Fibroblast of mammary gland (primary cell): ENCODE measurements around the gene POLN.

ENCODE experiments used
- DNase-seq: peaks from one replicate; pipeline ENCODE4 v3.0.0-alpha.2; 2010; ENCODE audit warnings: low read depth
- H3K4me3 ChIP-seq: 2 replicates; pipeline ENCODE4 v1.5.1; 2011; ENCODE audit warnings: low read depth, mild to moderate bottlenecking, low read length, moderate library complexity; ENCODE audit not compliant: control insufficient read depth
- TF ChIP-seq, protein P1 (sequence below): conservative IDR thresholded peaks from 2 replicates; pipeline ENCODE4 v1.5.1; 2011; ENCODE audit warnings: low read depth, low read length, inconsistent platforms; ENCODE audit not compliant: control insufficient read depth, insufficient read depth

Gene POLN

DNA sequence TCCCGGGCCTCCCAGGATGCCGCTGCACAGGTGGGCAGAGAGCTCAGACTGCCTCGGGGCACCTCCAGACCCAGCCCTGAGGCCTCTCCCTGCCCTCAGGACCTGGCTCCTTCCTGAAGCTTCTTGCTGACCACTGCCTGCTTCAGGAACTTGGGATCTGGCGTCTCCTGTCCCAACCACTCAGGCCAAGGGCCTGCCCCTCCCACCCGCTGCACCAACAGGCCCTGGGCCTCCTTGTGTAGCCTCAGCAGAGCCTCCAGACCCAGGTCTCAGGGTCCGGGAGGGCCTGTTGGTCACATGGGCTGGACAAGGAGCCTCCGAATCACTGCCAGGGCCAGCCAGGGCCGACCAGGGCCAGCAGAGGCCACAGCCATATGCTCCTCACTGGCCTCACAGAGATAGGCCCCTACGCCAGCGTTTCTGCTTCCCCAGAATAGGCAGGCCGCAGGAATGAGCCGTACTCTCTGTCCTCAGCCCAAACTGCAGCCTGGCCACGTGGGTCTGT lies 17.2 kb upstream of the POLN start:
- H3K4me3 ChIP-seq: peak overlapping the region; percentile 83
- DNase-seq: no peak
- TF ChIP-seq, protein P1, sequence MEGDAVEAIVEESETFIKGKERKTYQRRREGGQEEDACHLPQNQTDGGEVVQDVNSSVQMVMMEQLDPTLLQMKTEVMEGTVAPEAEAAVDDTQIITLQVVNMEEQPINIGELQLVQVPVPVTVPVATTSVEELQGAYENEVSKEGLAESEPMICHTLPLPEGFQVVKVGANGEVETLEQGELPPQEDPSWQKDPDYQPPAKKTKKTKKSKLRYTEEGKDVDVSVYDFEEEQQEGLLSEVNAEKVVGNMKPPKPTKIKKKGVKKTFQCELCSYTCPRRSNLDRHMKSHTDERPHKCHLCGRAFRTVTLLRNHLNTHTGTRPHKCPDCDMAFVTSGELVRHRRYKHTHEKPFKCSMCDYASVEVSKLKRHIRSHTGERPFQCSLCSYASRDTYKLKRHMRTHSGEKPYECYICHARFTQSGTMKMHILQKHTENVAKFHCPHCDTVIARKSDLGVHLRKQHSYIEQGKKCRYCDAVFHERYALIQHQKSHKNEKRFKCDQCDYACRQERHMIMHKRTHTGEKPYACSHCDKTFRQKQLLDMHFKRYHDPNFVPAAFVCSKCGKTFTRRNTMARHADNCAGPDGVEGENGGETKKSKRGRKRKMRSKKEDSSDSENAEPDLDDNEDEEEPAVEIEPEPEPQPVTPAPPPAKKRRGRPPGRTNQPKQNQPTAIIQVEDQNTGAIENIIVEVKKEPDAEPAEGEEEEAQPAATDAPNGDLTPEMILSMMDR: no peak

DNA sequence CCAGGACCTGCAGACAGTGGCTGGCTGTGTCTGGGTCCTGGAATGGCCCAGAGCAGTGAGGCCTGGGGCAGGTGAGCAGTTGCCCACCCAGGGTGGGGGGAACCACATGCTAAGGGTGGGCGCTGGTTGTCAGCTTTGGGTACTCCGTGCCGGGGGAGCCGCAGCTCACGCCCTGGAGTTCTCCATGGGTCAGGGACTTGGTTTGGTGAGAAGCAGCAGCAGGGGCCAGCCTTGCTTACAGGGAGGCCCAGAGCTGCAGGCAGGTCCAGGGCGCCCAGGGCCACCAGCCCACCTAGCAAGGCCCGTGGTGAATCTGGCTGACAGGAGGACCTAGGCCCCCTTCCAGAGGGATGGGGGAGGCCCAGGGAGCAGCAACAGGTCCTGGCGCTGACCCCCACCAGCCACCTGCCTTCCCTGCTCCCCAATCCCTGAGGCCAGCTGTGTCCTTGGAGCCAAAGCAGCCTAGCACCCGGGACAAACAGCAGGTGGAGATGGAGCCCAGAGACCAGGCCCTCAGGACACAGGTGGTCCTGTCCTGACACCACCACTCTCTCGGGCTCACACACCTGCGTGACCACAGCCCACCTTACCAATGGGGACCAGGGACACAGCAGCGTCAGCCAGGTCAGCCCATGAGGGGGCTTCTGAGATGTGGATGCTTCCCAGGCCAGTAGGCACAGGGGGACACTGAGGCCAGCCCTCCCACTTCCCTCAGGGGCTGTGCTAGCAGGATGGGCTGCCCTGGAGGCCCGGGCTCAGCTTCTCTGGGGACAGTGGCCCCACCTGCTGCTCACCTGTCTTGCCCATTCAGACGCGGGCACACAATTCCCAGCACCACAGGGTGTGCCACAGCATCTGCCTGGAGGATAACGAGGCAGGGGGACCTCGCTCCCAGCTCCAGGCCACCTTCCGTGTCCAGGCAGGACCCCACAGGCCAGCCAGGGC lies 16.4 kb upstream of the POLN start:
- TF ChIP-seq, protein P1: no peak
- H3K4me3 ChIP-seq: no peak overlapping the region
- DNase-seq: no peak

DNA sequence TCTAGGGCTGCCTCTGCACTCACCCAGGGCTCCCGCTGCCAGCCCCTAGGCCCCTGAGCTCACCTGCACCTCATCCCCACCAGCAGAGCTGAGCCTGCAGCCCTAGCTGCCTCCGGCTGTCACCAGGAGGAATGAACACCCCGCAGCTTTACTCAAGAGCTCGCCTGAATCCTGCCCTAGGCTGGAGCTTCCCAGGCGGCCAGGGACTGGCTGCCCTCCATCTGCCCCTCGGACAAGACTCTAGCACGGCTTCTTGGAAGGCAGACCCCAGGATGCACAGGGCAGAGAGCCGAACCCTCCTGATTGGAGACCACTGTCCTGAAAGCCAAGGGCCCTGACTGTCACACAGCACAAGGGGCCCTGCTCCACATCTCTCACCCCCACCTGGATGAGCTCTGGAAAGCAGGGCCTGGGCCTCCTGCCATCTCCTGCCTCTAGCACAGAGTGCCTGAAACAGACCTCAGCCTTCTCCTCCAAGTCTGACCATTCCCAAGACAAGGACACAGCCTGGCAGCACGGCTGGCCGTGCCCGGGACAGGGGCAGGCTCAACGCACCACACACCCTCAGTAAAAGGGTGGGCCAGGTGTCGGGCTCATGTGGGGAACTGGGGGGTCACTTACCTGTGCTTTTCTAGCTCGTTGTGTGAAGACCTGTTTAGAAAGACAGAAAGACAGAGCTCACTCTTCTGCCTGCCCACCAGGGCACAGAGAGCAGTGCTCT lies 15.6 kb upstream of the POLN start:
- no peak for DNase-seq
- H3K4me3 ChIP-seq: no peak overlapping the region
- TF ChIP-seq, protein P1: no peak

DNA sequence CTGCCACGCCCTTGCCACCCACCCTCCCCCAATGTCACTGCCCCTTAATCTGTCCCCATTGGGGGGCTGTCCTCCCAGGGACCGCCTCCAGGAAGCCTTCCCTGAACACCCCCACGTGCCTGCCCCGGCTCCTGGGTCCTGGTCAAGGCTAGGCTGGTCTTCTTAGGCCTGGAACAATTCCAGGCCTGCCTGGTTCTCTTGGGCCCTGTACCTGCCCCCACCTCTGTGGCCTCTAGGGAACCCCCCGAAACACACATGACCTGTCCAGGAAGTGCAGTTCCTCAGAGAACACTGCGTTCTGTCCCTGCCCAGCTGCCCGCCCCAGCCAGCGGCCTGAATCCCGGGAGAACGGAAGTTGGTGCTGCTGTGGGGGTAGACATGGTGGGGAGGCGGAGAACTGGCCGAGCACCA lies 14.9 kb upstream of the POLN start:
- peak; percentile 50 for DNase-seq
- TF ChIP-seq, protein P1: no peak
- no peak overlapping the region for H3K4me3 ChIP-seq

DNA sequence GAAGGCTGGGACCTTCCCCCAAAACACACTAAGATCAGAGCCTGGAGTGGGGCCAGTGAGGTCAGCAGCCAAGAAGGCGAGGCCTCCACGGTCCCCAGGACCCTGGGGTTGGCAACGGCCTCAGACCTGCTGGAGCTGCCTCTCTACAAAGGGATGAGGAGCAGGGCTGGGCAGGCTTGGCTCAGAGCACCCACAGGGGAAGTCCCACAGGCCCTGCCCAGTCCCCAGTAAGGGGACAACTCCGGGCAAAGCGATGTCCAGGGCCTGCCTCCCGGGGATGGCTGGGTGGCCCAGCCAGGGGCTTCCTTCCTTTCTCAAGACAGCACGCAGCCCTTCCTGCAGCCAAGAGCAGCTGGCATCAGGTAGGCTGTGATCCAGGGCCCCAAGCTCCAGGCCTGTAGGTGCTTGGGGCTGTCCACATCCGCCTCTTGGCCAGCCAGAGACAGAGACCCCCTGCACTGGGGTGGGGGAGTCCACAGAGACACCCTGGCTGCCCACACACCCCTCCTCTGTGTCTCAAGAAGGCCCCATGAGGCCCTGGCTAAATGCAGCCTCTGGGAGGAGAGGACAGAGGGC lies 14.3 kb upstream of the POLN start:
- TF ChIP-seq, protein P1: no peak
- DNase-seq: no peak
- no peak overlapping the region for H3K4me3 ChIP-seq

DNA sequence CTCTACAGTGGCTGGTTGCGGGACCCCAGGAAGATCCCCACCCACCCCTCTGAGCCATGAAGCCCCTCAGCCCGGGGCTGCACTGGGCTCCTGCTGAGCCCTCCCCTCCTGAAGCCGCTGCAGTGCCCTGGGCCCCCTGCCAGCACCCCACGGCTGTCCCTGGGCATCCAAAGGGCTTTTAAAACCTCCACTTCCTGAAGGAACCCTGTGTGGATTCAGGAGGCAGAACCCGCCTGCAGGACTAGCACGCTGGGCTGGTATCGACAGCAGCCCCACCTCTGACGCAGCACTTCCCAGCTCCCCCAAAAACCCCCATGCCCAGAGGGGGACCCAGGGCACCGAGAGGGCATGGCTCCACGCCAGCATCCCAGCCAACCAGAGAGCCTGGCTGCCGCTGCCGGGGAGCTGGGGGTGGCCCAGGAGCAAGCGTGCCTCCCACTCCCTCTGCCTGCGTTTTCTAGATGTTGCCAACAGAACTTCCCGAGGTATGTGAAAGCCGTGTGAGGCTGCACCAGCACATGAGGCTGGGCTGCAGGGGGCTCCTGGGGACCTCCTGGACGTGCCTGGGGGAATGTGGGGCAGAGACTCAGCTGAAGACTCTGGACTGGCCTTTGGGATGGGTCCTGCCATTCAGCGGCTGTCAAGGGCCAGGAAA lies 13.7 kb upstream of the POLN start:
- H3K4me3 ChIP-seq: no peak overlapping the region
- DNase-seq: peak; percentile 33
- TF ChIP-seq, protein P1: no peak
